ENCODE results near the gene SLC39A7. TPM values are rescaled to one million over a fixed set of nuclear protein-coding genes. Genes with fewer than 3 reads are reported as not detected.
"Not testable (repeated sequence)": the region's sequence is repeated elsewhere in the genome, so short reads cannot be mapped to it uniquely, and the experiment has no call there.

SLC39A7 gene
- total RNA-seq, 1 donor from 2014 or later, result 60.7 TPM

DNA sequence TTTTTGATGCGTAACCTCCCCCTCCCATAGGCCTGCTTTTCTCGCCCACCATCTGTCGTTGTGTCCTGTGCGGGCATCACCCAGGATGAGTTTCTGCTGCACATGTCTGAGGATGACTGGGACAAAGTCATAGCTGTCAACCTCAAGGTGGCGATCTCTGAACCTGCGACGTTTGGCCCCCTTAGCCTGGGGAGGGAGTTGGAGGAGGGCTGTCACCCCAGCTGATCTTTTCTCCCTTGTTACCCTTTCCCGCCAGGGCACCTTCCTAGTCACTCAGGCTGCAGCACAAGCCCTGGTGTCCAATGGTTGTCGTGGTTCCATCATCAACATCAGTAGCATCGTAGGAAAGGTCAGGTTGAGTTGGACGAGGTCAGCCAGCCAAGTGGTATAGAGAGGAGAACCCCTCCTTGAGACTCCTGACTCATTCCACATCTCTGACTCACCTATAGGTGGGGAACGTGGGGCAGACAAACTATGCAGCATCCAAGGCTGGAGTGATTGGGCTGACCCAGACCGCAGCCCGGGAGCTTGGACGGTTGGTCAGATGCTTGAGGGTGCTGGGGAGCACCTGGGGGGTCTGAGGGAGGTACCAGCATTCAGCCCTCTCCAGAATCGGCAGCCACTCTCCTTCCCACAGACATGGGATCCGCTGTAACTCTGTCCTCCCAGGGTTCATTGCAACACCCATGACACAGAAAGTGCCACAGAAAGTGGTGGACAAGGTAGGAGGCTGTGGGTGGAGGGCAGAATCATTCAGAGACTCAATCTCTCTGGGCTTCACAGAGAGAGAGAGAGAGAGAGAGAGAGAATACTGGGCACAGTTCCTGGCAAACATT is 4.7 kb downstream of the SLC39A7 start:
- no peak for DNase-seq (ENCODE audit: low spot score)

DNA sequence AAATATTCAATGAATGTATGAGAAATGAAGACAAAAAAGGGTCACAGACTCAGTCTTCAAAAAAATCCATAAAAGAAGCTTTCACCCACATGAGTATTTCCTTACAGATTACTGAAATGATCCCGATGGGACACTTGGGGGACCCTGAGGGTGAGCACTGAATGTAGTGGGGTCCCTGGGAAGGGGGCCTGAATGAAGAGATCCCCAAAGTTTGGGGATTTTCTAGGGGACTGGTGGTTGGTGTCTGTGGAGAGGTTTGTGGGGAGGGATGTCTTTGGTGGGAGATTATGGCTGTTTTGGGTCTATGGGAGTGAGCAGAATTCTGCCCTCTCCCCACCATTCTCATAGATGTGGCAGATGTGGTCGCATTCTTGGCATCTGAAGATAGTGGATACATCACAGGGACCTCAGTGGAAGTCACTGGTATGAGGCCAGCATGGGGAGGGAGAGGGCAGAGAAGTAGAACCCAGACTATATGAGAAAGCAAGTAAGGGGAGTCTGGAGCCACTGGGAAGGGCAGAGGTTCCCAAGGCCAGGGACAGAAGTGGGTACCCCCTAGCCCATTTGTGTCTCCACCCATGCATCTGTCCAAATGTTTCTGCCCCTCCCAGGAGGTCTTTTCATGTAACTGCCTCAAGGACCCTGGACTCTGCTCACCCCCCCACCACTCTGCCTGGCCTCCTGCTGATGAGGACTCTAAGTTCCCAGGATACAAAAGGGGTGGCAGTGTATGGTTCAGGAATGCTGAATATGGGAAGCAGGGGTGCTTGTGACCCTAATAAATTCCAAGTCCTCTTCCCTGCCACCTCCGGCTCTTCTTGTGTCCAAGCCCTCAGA is 5.6 kb downstream of the SLC39A7 start:
- DNase-seq (ENCODE audit: low spot score), result no peak

DNA sequence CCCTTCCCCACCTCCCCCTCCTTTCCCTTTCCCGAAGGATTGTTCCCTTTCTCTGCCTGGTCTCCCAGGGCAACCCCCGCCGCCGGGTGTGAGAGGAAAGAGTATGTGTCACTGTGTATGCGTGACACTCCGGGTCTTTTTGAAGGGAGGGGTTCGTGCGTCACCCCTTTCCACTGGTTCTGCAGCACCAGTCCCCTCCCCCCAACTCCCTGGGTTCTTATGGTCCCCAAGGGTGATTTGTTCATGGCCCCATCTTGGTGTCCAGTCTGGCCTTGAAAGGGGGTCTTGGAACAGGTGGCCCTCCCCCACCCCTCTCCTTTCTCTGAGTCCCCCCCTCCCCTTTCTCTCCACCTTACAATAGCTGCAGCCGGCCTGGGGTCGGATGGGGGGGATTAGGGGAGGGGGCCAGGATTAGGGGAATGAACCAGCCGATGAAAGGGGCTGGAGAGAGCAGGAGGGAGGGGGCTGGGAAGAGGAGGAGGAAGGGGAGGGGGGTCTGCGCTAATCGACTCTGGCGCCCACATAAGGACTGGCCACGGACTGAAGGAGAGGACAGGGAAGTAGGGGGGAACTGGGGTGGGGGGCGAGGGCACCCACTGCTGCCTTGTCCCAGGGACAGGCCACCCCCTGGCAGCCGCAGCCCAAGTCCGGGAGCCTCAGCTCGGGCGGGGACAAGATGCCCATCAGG is 6.3 kb downstream of the SLC39A7 start:
- DNase-seq (ENCODE audit: low spot score), result no peak

DNA sequence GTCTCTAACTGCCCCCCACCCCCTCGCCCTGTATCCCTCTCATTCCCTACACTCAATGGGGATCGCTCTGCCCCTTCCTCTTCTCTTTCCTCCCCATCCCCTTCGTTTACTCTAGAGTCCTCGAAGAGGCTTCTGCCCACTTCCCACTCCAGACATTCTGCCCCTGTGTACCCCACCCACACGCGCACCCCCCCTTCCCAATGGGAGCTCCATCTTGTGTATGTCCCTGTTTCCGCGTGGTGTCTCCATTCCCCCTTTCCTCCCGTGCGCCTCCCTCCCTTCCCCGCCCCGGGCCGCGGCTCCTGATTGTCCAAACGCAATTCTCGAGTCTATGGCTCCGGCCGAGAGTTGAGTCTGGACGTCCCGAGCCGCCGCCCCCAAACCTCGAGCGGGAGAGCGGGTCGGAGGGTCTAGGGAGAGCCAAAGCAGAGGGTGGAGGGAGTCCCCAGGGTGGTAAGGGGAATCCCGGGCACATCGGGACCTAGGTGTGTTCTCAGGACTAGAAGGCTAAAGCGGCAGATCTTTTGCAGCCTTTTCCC is 7.0 kb downstream of the SLC39A7 start:
- no peak for DNase-seq (ENCODE audit: low spot score)

DNA sequence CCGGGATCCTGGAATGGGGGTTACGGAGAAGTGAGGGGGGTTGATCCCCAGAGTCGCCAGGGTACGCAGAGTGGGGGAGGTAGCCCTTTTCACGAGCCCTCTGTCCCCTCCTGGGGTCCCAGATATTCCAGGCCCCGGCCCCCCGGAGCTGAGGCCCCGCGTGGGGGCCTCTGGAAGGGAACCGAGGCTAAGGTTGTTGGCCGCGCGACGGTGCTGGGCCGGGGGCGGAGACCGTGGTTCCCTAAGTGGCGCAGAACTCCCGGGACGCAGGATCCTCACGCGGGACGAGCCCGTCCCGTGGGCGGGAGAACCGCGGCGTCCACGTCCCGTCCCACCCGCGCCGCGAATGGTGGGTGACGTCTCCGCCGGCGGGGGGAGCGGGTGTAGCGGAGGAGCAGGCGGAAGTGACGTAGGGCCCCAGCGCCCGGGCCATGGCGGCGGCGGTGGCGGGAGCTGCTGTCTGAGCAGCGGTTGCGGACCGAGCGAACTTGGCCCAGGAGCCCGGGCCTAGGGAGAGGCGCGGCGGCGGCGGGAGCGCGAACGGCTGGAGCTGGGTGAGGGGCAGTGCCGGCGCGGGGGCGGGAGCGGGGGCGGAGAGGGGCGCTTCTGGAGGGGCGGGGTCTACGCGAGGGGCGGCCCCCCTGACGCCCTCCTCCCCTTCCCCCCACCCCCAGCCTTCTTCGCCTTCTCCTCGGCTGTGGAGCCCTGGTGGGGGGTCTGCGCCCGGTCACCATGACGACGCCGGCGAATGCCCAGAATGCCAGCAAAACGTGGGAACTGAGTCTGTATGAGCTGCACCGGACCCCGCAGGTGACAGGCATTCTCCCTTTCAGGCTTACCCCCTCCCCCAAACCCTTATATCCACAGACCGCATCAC is 7.7 kb downstream of the SLC39A7 start, which contains the start of gene RING1:
RING1 (plus strand) TSS at position 410 of the 877 bp plus-strand sequence; CDS start at position 733, 323 bp downstream.
- DNase-seq (ENCODE audit: low spot score), result peak; percentile 90

DNA sequence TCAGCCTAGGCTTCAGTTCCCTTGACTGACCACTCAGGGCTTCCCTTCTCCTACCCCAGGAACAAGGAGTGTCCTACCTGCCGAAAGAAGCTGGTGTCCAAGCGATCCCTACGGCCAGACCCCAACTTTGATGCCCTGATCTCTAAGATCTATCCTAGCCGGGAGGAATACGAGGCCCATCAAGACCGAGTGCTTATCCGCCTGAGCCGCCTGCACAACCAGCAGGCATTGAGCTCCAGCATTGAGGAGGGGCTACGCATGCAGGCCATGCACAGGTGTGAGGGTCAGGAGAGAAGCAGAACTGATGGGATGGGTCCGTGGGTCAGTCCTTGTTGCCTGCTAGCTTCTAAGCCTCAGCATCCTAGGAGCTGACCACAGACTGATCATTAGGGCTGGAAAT is 9.2 kb downstream of the SLC39A7 start:
- no peak for DNase-seq (ENCODE audit: low spot score)

DNA sequence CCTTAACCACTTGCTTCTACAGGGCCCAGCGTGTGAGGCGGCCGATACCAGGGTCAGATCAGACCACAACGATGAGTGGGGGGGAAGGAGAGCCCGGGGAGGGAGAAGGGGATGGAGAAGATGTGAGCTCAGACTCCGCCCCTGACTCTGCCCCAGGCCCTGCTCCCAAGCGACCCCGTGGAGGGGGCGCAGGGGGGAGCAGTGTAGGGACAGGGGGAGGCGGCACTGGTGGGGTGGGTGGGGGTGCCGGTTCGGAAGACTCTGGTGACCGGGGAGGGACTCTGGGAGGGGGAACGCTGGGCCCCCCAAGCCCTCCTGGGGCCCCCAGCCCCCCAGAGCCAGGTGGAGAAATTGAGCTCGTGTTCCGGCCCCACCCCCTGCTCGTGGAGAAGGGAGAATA is 10.5 kb downstream of the SLC39A7 start:
- DNase-seq (ENCODE audit: low spot score), result no peak

DNA sequence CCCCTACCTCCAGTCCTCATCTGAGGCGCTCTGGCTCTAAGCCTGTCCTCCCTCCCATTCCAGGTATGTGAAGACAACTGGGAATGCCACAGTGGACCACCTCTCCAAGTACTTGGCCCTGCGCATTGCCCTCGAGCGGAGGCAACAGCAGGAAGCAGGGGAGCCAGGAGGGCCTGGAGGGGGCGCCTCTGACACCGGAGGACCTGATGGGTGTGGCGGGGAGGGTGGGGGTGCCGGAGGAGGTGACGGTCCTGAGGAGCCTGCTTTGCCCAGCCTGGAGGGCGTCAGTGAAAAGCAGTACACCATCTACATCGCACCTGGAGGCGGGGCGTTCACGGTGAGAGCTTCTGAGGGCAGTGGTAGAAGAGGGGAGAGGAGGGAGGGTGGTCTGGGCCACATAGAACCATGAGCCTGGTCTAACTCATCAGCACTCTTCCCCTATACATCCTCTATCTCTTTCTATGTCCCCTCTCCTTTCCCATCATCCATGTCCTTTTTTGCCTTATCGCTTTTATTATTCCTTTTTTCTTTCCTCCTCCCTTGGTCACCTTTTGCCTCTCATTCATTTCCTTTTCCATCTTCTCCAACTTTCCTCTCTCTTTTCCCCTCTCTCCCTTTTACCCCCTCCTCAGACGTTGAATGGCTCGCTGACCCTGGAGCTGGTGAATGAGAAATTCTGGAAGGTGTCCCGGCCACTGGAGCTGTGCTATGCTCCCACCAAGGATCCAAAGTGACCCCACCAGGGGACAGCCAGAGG is 11.2 kb downstream of the SLC39A7 start:
- DNase-seq (ENCODE audit: low spot score), result no peak

DNA sequence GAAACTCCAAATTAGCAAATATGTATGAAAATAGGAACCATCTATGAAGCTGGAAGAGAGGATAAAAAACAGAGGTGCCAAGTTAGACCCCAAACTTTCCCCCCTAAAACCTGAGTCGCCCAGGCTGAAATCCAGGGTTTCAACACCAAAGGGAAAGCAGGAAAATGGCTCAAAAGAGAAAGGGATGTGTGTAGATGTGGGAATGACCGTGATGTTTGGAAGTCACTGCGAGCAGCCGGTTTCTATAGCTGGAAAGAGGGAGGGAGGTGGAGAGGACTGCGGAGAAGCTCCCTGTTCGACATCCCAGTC is 12.1 kb downstream of the SLC39A7 start:
- DNase-seq (ENCODE audit: low spot score), result no peak

DNA sequence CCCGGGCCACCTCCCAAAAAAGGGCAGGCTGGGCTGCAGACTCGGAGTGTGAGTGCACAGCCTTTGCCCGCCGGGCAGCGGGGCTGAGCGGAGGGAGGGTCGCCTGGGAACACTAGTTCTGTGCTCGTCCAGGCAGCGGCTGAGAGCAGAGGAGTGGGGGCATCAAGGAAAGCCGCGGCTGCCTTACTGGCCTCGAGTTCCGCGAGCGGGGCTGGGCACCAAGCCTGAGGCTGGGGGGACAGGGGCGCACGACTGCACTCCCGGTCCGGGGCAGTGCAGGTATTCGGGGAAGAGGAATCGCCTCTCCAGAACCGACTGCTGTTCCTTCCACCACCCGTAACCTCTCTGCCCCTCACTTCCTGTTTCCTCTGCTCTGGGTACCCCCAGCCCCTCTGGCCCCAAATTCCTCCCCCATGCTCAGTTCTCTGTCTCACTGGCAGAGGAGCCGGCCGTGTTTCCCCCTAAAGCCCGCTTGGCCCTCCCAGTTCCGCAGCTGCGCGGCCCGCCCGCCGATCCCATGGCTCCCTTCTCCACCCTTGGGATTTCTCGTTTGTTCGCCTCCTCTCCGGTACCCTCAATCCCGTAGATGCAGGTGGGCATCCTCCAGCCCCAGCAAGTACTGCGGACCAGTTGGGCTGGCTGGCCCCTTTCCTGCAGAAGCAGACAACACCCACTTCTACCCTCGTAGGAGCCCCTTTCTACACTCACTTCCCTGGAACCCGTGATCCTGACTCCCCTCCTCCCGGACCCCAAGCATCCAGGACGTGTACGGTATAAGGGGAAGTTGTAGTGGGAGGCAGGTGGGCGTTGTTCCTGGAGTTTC is 12.7 kb downstream of the SLC39A7 start:
- no peak for DNase-seq (ENCODE audit: low spot score)

DNA sequence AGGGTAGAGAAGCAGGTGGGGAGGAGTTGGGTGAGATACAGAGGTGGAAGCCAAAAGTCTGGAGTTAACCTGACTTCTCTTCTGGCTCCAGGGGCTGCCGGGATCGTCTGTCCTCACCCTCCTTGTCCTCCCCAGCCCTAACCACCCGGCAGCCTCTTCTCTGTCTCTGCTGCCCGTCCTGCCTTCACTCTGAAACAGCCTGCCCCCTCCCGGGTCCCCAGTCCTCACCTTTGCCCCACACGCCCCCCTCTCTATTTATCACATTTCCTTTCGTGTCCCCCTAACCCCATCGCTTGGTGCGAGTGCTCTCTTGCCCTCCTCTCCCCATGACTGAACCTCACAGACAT is 13.3 kb downstream of the SLC39A7 start:
- DNase-seq (ENCODE audit: low spot score), result no peak

DNA sequence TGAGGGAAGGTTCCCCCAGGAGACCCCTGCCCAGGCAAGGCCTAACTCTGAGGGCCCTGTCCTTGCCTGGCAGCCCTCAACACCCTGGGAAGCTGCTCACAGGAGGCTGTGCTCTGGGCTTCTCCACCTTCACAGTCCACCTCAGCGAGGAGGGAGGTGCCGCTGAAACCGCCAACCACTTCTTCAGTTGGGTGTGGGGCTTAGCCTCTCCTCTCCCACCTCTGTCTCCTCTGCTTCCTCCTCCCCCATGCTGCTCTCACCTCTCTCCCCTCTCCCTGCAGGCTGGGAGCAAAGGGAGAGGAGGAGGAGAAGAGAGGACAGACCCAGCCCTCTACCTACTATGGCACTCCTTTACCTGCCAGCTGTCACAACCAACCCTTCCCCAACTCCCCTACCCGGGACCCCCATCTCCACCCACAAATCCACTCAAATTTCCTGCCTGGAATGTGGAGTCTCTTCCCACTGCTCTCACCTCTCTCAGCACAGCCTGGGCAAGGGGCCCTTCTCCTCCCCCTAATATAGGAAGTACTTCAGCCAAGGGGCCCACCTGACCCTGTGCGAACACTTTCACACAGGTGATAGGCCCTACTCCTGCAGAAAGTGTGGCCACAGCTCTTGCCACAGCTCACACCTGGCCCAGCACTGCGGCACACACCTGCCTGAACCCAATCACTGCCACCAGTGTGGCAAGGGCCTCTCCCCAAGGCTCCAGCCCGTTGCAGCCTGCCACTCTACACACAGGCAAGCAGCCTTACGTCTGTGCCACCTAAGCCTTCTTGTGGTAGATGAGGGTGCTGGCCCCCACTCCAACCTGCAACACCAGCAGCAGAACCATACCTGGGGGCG is 14.8 kb downstream of the SLC39A7 start:
- DNase-seq (ENCODE audit: low spot score), result no peak

DNA sequence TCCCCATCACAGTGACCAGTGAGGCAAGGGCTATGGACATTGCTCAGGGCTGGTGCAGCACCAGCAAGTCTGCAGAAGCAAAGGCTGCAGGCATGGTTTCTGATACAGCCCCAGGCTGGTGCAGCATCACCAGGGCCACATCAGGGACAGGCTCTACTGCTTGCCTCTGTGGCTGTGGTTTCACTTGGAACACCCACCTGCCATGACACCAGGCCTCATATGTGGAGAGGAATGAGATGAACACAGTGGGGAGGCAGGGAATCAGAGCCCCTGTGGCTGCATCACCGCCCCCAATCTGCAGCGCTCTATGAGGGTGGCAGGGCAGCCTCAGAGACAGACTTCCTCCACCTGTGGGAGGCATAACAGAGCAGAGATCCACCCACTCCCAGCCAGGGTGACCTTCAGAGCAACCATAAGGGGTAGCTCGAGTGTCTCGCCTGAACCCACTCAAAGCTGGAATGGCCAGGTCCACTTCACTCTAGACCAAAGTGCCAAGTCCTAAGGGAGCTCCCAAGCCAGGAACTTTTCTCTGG is 15.5 kb downstream of the SLC39A7 start:
- no peak for DNase-seq (ENCODE audit: low spot score)

DNA sequence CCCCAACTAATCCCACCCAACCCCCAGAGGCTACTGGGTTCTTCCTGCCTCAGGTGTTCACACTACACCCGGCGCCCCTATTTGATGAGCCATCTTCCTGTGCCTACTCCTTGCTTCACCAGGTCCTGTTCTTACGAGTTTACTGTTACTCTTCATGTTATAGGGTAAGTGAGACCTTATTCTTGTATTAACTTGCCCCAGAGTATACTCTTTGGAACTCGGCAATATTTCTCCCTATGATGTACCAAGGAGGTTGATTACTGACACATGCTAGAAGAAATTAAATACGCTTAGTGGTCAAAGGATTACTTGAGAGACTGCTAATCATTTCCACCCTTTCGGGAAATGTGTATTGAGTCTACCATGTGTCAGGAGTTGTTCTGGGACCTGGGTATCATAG is 16.6 kb downstream of the SLC39A7 start:
- no peak for DNase-seq (ENCODE audit: low spot score)

DNA sequence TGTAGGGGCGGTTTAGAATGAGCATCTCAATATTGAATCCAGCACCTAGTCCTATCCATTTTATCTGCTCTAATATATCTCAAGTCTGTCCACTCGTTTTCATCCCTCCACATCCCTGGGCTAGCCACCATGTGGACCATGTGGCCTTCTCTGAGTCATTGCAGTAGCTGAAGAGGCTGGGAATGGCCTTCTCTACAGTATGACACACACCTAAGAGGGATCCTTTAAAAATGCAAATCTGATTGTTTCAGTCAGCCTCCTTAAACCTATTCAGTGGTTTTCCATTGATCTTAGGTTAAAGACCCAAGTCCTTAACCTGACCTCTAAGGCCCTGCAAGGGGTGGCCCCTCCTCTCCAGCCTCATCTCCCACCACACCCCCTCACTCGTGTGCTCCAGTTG is 17.0 kb downstream of the SLC39A7 start:
- DNase-seq (ENCODE audit: low spot score), result no peak

DNA sequence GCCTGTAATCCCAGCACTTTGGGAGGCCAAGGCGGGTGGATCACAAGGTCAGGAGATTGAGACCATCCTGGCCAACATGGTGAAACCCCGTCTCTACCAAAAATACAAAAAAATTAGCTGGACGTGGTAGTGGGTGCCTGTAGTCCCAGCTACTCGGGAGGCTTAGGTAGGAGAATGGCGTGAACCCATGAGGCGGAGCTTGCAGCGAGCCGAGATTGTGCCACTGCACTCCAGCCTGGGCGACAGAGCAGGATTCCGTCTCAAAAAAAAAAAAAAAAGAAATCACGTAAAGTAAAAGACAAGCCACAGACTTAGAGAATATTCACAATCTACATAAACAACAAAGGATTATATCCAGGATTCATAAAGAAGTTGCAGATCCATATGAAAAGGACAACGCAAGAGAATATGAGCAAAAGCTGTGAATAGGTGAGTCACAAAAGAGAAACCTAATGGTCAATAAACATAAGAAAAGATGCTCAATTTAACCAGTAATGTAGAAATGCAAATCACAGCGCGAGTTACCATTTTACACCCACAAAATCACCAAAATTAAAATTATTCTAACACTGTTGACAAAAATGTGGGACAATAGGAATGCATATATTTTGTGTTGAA is 25.9 kb downstream of the SLC39A7 start:
- DNase-seq (ENCODE audit: low spot score), result not testable (repeated sequence)

DNA sequence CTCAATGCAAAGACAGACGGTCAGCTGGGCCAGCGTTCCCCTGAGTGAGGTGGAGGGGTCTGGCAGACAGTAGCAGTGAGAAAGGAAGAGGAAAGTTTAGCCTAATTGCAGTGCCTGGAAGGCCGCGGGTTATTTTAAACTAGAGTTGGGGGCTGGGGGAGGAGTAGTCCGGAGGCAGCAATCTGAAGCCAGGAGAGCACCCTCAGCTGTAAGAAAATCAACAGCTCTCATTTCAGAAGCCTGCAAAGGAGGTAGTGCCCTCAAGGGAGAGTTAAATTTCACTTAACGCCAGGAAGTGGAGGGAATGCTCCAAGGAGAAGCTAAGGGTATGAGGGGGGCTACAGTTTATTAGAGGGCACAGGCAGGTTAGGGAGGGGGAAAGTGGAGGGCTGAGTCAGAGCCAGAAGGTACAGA is 34.6 kb downstream of the SLC39A7 start:
- DNase-seq (ENCODE audit: low spot score), result no peak

DNA sequence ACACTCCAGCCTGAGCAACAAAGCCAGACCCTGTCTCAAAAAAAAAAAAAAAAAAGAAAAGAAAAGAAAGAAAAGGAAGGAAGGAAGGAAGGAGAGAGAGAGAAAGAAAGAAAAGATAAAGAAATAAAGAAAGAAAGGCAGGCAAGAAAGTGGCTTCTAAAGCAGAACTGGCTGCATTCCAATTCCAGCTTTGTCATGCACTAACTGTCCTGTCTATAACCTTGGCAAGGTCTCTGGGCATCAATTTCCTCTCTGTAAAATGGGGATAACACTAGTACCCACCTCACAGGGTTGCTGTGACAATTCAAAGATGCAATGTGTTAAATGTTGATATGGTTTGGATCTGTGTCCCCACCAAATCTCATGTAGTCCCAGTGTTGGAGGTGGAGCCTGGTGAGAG is 35.7 kb downstream of the SLC39A7 start:
- no peak for DNase-seq (ENCODE audit: low spot score)

Data from ureter (tissue), 1 donor.